H1 (cell line): ENCODE data around the gene GLYR1. TPM values are rescaled to one million over a fixed set of nuclear protein-coding genes. Genes with fewer than 3 reads are reported as not detected.

Source experiments
- CTCF ChIA-PET: fragments of 300-600 bp; sonication (Branson Sonifier 250); formaldehyde crosslinking; loops from one replicate; lab custom pipeline; 2021; ENCODE audit not compliant: partially characterized antibody; lab: Charles Lee
- POLR2A ChIA-PET: fragments of 300-600 bp; sonication (Branson Sonifier 250); formaldehyde crosslinking; loops from one replicate; lab custom pipeline; 2021; ENCODE audit warnings: inconsistent platforms; ENCODE audit not compliant: partially characterized antibody; lab: Charles Lee
- DNase-seq, 2 experiments: peaks; one replicate each; pipeline versions ENCODE4 v3.0.0 to v3.0.0-alpha.2; 2010 to 2022; ENCODE audit warnings: low spot score in 2 of 2, low read depth in 1 of 2, mixed read lengths in 1 of 2
- FAIRE-seq: peaks from 2 replicates; lab custom pipeline; 2011; peaks lifted over from hg19 to GRCh38; lab: Jason Lieb, UNC
- H2AFZ ChIP-seq: 2 replicates; pipeline ENCODE4 v1.8.1; 2012; ENCODE audit warnings: low read length, inconsistent platforms
- H2AK5ac ChIP-seq: 2 replicates; pipeline ENCODE4 v1.6.1; 2013; ENCODE audit warnings: low read depth, low read length
- H2BK120ac ChIP-seq: replicated peaks from 2 replicates; pipeline ENCODE3; 2013; ENCODE audit warnings: low read depth, low read length, inconsistent platforms
- H2BK12ac ChIP-seq: 2 replicates; pipeline ENCODE4 v1.6.1; 2013; ENCODE audit warnings: low read depth, low read length
- H2BK15ac ChIP-seq: 2 replicates; pipeline ENCODE4 v1.6.1; 2013; ENCODE audit warnings: low read length
- H2BK20ac ChIP-seq: 2 replicates; pipeline ENCODE4 v1.6.1; 2013; ENCODE audit warnings: low read length
- H2BK5ac ChIP-seq: 2 replicates; pipeline ENCODE4 v1.6.1; 2013; ENCODE audit warnings: low read depth, low read length
- H3K14ac ChIP-seq: 2 replicates; pipeline ENCODE4 v1.6.1; 2013; ENCODE audit warnings: inconsistent platforms; ENCODE audit not compliant: insufficient read length
- H3K18ac ChIP-seq: 2 replicates; pipeline ENCODE4 v1.6.1; 2013; ENCODE audit warnings: low read length; ENCODE audit errors: extremely low read depth
- H3K23ac ChIP-seq: 2 replicates; pipeline ENCODE4 v1.6.1; 2013; ENCODE audit warnings: inconsistent platforms; ENCODE audit not compliant: insufficient read length
- H3K23me2 ChIP-seq: 2 replicates; pipeline ENCODE4 v1.6.1; 2013; ENCODE audit warnings: low read depth, low read length
- H3K27ac ChIP-seq: 2 replicates; pipeline ENCODE4 v1.6.1; 2011; ENCODE audit warnings: low read depth, low read length, inconsistent platforms
- H3K27me3 ChIP-seq, 4 experiments: replicated peaks in 1 of 4; 1 replicate in 1 of 4; 2 replicates in 3 of 4; pipeline versions ENCODE4 v1.6.1 to v1.8.1; 2011 to 2013; ENCODE audit warnings: low read length in 3 of 4, mild to moderate bottlenecking in 3 of 4, inconsistent platforms in 2 of 4, mixed read lengths in 2 of 4, moderate library complexity in 1 of 4; ENCODE audit not compliant: control insufficient read depth in 3 of 4, insufficient read depth in 3 of 4; ENCODE audit errors: extremely low read depth in 1 of 4
- H3K36me3 ChIP-seq, 4 experiments: 2 replicates each; pipeline versions ENCODE4 v1.6.1 to v1.8.1; 2011 to 2013; ENCODE audit warnings: mild to moderate bottlenecking in 4 of 4, low read length in 3 of 4, moderate library complexity in 2 of 4, control low read depth in 1 of 4, inconsistent platforms in 1 of 4; ENCODE audit not compliant: insufficient read depth in 4 of 4, control insufficient read depth in 2 of 4
- H3K4ac ChIP-seq: replicated peaks from 2 replicates; pipeline ENCODE3; 2013; ENCODE audit warnings: low read length, low read depth, mixed read lengths, inconsistent platforms; ENCODE audit not compliant: insufficient read length
- H3K4me1 ChIP-seq, 4 experiments: replicated peaks in 1 of 4; 1 replicate in 1 of 4; 2 replicates in 3 of 4; pipeline versions ENCODE4 v1.6.1 to v1.8.1; 2011 to 2013; ENCODE audit warnings: low read length in 3 of 4, inconsistent platforms in 2 of 4, mixed read lengths in 1 of 4; ENCODE audit not compliant: insufficient read depth in 4 of 4, control insufficient read depth in 3 of 4
- H3K4me2 ChIP-seq, 2 experiments: 2 replicates each; pipeline versions ENCODE4 v1.6.1 to v1.8.1; 2011 to 2013; ENCODE audit warnings: low read depth in 2 of 2, low read length in 2 of 2, control low read depth in 1 of 2, inconsistent platforms in 1 of 2, mild to moderate bottlenecking in 1 of 2; ENCODE audit not compliant: insufficient read depth in 1 of 2
- H3K4me3 ChIP-seq, 4 experiments: fragments of 200-600, 300-600 bp in 1 of 4; sonication (generic), shearing (Covaris generic), sonication (Bioruptor Twin) in 1 of 4; 2 replicates each; pipeline versions ENCODE4 v1.5.1 to v1.8.1; 2011 to 2016; ENCODE audit warnings: low read length in 4 of 4, low read depth in 3 of 4, control low read depth in 2 of 4, inconsistent platforms in 2 of 4, mild to moderate bottlenecking in 2 of 4, mixed read lengths in 1 of 4, moderate library complexity in 1 of 4; ENCODE audit not compliant: insufficient read depth in 2 of 4; ENCODE audit errors: extremely low read depth in 1 of 4
- H3K56ac ChIP-seq: replicated peaks from 2 replicates; pipeline ENCODE3; 2013; ENCODE audit warnings: low read depth, mild to moderate bottlenecking, mixed read lengths, low read length, inconsistent platforms; ENCODE audit not compliant: insufficient read length
- H3K79me1 ChIP-seq: 2 replicates; pipeline ENCODE4 v1.6.1; 2013; ENCODE audit warnings: low read depth, low read length, control low read depth
- H3K79me2 ChIP-seq, 2 experiments: 2 replicates each; pipeline versions ENCODE4 v1.6.1 to v1.8.1; 2012 to 2013; ENCODE audit warnings: low read length in 2 of 2, mild to moderate bottlenecking in 2 of 2, inconsistent platforms in 1 of 2; ENCODE audit not compliant: insufficient read depth in 2 of 2, control insufficient read depth in 1 of 2
- H3K9ac ChIP-seq, 4 experiments: replicated peaks in 1 of 4; 1 replicate in 1 of 4; 2 replicates in 3 of 4; pipeline versions ENCODE4 v1.6.1 to v1.8.1; 2011 to 2013; ENCODE audit warnings: low read depth in 3 of 4, low read length in 3 of 4, control low read depth in 2 of 4, mild to moderate bottlenecking in 2 of 4, moderate library complexity in 2 of 4, inconsistent platforms in 1 of 4; ENCODE audit errors: extremely low read depth in 1 of 4
- H3K9me3 ChIP-seq, 2 experiments: 2 replicates each; pipeline versions ENCODE4 v1.6.1 to v1.8.1; 2012 to 2013; ENCODE audit warnings: mild to moderate bottlenecking in 2 of 2, moderate library complexity in 2 of 2, control low read depth in 1 of 2, inconsistent platforms in 1 of 2, low read depth in 1 of 2, low read length in 1 of 2, mixed read lengths in 1 of 2; ENCODE audit not compliant: insufficient read depth in 2 of 2
- H4K20me1 ChIP-seq, 2 experiments: replicated peaks in 1 of 2; 2 replicates each; pipeline versions ENCODE3 to v1.8.1; 2011 to 2013; ENCODE audit warnings: inconsistent platforms in 2 of 2, low read length in 2 of 2, mild to moderate bottlenecking in 1 of 2; ENCODE audit not compliant: insufficient read depth in 2 of 2, control insufficient read depth in 1 of 2
- H4K5ac ChIP-seq: 2 replicates; pipeline ENCODE4 v1.6.1; 2013; ENCODE audit warnings: low read length, low read depth, mixed read lengths, inconsistent platforms; ENCODE audit not compliant: insufficient read length
- H4K8ac ChIP-seq: 2 replicates; pipeline ENCODE4 v1.8.0; 2013; ENCODE audit warnings: mild to moderate bottlenecking, moderate library complexity, low read length, inconsistent platforms; ENCODE audit not compliant: insufficient read depth; ENCODE audit errors: extremely low read depth
- H4K91ac ChIP-seq: replicated peaks from 2 replicates; pipeline ENCODE3; 2013; ENCODE audit warnings: low read length, mixed read lengths, inconsistent platforms; ENCODE audit not compliant: insufficient read length
- BACH1 ChIP-seq: IDR thresholded peaks from 2 replicates; pipeline ENCODE4 v1.6.1; 2012; ENCODE audit warnings: low read length, improper control_type of control experiment
- BRCA1 ChIP-seq: IDR thresholded peaks from 2 replicates; pipeline ENCODE4 v1.6.1; 2012; ENCODE audit warnings: low read depth, low read length, improper control_type of control experiment
- CEBPB ChIP-seq: IDR thresholded peaks from 2 replicates; pipeline ENCODE4 v1.6.1; 2012; ENCODE audit warnings: low read depth, low read length
- GABPA ChIP-seq: IDR thresholded peaks from 2 replicates; pipeline ENCODE4 v1.6.1; 2011; ENCODE audit warnings: mild to moderate bottlenecking, low read length, moderate library complexity, borderline replicate concordance; ENCODE audit not compliant: insufficient read depth
- HDAC6 ChIP-seq: IDR thresholded peaks from one replicate; pipeline ENCODE4 v1.7.1; 2012; ENCODE audit warnings: low read depth, mild to moderate bottlenecking, inconsistent platforms, low read length, moderate library complexity
- SAP30 ChIP-seq: fragments of 300-600 bp; sonication (generic); IDR thresholded peaks from 2 replicates; pipeline ENCODE4 v1.7.1; 2012; ENCODE audit warnings: low read length, moderate library complexity, mild to moderate bottlenecking, inconsistent platforms; ENCODE audit not compliant: insufficient read depth, insufficient replicate concordance
- SIX5 ChIP-seq: IDR thresholded peaks from 2 replicates; pipeline ENCODE4 v1.6.1; 2011; ENCODE audit warnings: mild to moderate bottlenecking, low read depth, low read length
- SP4 ChIP-seq: IDR thresholded peaks from 2 replicates; pipeline ENCODE4 v1.6.1; 2012; ENCODE audit warnings: low read length, inconsistent platforms
- SRF ChIP-seq: IDR thresholded peaks from 2 replicates; pipeline ENCODE4 v1.6.1; 2011; ENCODE audit warnings: mild to moderate bottlenecking, low read depth, low read length, moderate library complexity
- TAF1 ChIP-seq: IDR thresholded peaks from 2 replicates; pipeline ENCODE4 v1.6.1; 2011; ENCODE audit warnings: mild to moderate bottlenecking, low read depth, low read length
- TAF7 ChIP-seq: optimal IDR thresholded peaks from 2 replicates; pipeline ENCODE3; 2011; ENCODE audit warnings: low read depth, mild to moderate bottlenecking, inconsistent platforms, low read length, moderate library complexity, borderline replicate concordance
- USF2 ChIP-seq: IDR thresholded peaks from 2 replicates; pipeline ENCODE4 v1.6.1; 2011; ENCODE audit warnings: low read length, improper control_type of control experiment
- WGBS, 2 experiments: shearing (Covaris generic) in 1 of 2; methylation state at CpG; one replicate each; pipeline versions ENCODE4 v1.1.6 to v1.1.7; 2013 to 2015; ENCODE audit warnings: low lambda C conversion rate in 2 of 2, mixed read lengths in 2 of 2, inconsistent platforms in 1 of 2, low coverage in 1 of 2, missing lambda C conversion rate in 1 of 2; ENCODE audit not compliant: insufficient replicate concordance in 2 of 2, insufficient coverage in 1 of 2, insufficient read length in 1 of 2; ENCODE audit errors: extremely low coverage in 1 of 2, missing lambda C conversion rate in 1 of 2; 5-methylcytosine and 5-hydroxymethylcytosine counted together
- polyA plus RNA-seq, 7 experiments: library from polyadenylated mRNA; depleted of rRNA in 3 of 7; stranded (reverse) in 5 of 7; unstranded in 2 of 7; fragments of >200 nt in 5 of 7; fragments of 200-250 nt in 2 of 7; gene quantifications; 1 replicate in 5 of 7; 2 replicates in 1 of 7; 4 replicates in 1 of 7; pipeline versions ENCODE4 v1.2.1 to v1.2.3, GENCODE V29; 2011 to 2013; ENCODE audit warnings: missing spikeins in 2 of 7, mixed read lengths in 2 of 7
- total RNA-seq: library from RNA; stranded (reverse); fragmentation: NEBNext Ultra II Directional; extraction: Animal tissue kit (Norgen Biotek cat#: 25700); gene quantifications from 2 replicates; pipeline ENCODE4 v1.2.1, GENCODE V29; 2021

GLYR1 gene
- total and polyA plus RNA-seq, 2 of the 8 experiments (the other 6 are each of a cell fraction or from before 2014, with no cell fraction given), result 50.2 to 115 TPM

GRCh38 chr16:4888428-4889135 is 41.5 kb upstream of the GLYR1 start:
- H4K8ac ChIP-seq, result no peak overlapping the region; the same call in 1 of the 2 replicates
- CTCF ChIA-PET, result interaction anchor here (0.6 to 3.5 kb wide), 8 partner anchors 13 to 1174 kb away, joined by 3 to 15 read pairs (median 4); no protein-coding TSS in a partner anchor
- no peaks in the 10 kb centered on the region for H3K4me1 ChIP-seq
- H3K4ac ChIP-seq, result no peak overlapping the region
- 89% methylated on average over 9 of the region's 9 CpGs; no CpG with 5 or more reads in 1 of the 2 experiments for WGBS, 2 experiments
- H3K23me2 ChIP-seq, result no peaks in the 10 kb centered on the region
- no peak overlapping the region for H2BK15ac ChIP-seq
- POLR2A ChIA-PET, result interaction anchor here (1.2 kb wide), 1 partner anchor 68 kb away, joined by 9 read pairs; no protein-coding TSS in a partner anchor
- H3K79me1 ChIP-seq, result no peaks in the 10 kb centered on the region
- H2AK5ac ChIP-seq, result no peak overlapping the region
- H2BK5ac ChIP-seq, result no peak overlapping the region
- H4K5ac ChIP-seq, result no peak overlapping the region
- H3K18ac ChIP-seq, result no peak overlapping the region
- H3K4me3 ChIP-seq, result no peak overlapping the region
- no peaks in the 10 kb centered on the region for H3K9me3 ChIP-seq
- no peak overlapping the region for H3K56ac ChIP-seq
- H2AFZ ChIP-seq, result no peak overlapping the region
- no peak overlapping the region for H3K23ac ChIP-seq
- H3K27ac ChIP-seq, result no peak overlapping the region
- no peak overlapping the region for H2BK120ac ChIP-seq
- H3K14ac ChIP-seq, result no peak overlapping the region
- H4K91ac ChIP-seq, result no peak overlapping the region
- H2BK20ac ChIP-seq, result no peak overlapping the region
- H4K20me1 ChIP-seq, result peaks cover 0 to 3% of the 10 kb centered on the region in 2 experiments
- H3K9ac ChIP-seq, result no peak overlapping the region
- DNase-seq, result no peak
- H3K27me3 ChIP-seq, result no peaks in the 10 kb centered on the region
- FAIRE-seq, result no peak
- peaks cover 5 to 63% (median 34%) of the 10 kb centered on the region in 4 experiments; a peak in 7 of 8 replicates for H3K36me3 ChIP-seq
- H2BK12ac ChIP-seq, result no peak overlapping the region
- no peaks in the 10 kb centered on the region for H3K79me2 ChIP-seq
- no peak overlapping the region for H3K4me2 ChIP-seq
- no peak for TF ChIP-seq CEBPB
- no peak for TF ChIP-seq SRF
- TF ChIP-seq TAF1, result no peak
- no peak for TF ChIP-seq BACH1
- no peak for TF ChIP-seq USF2
- TF ChIP-seq HDAC6, result no peak
- TF ChIP-seq SAP30, result no peak
- no peak for TF ChIP-seq TAF7
- TF ChIP-seq SP4, result no peak
- no peak for TF ChIP-seq BRCA1
- TF ChIP-seq GABPA, result no peak
- no peak for TF ChIP-seq SIX5
